MM.1S (cell line): ENCODE data around the gene CHPF.

Source experiments
- CTCF ChIP-seq: fragments of 300-600 bp; sonication (generic); IDR thresholded peaks from 2 replicates; pipeline ENCODE4 v1.5.1; 2016; ENCODE audit warnings: antibody characterized with exemption, low read length, mixed read lengths
- EZH2 ChIP-seq: fragments of 300-600 bp; sonication (generic); optimal IDR thresholded peaks from 2 replicates; pipeline ENCODE3; 2017; ENCODE audit warnings: low read depth, mild to moderate bottlenecking, antibody characterized with exemption, low read length, mixed read lengths
- EZH2phosphoT487 ChIP-seq: fragments of 300-600 bp; sonication (generic); IDR thresholded peaks from 2 replicates; pipeline ENCODE4 v1.6.1; 2018; ENCODE audit warnings: antibody characterized with exemption, low read length

GRCh38 chr2:219537657-219538488 is 5.7 kb downstream of the CHPF start:
- no peak for TF ChIP-seq CTCF
- no peak for TF ChIP-seq EZH2
- TF ChIP-seq EZH2phosphoT487 = no peak
